Measurements from ENCODE around the gene CTNNB1.

GRCh38 chr3:41286305-41286704 is 87.0 kb downstream of the CTNNB1 start:
- TF ChIP-seq POLR2A (IDR thresholded peaks at IDR 0.05; ENCODE audit: low read depth, low read length) (no peak), CTCF (conservative IDR thresholded peaks at IDR 0.05; ENCODE audit: low read depth, low read length) (no peak), RCOR1 (IDR thresholded peaks at IDR 0.05; ENCODE audit: insufficient replicate concordance, low read length) (no peak), USF2 (IDR thresholded peaks at IDR 0.05; ENCODE audit: low read depth, low read length) (no peak), FOS (IDR thresholded peaks at IDR 0.05; ENCODE audit: low read depth, low read length) (no peak), BHLHE40 (IDR thresholded peaks at IDR 0.05; ENCODE audit: low read depth, low read length) (no peak), ELK1 (IDR thresholded peaks at IDR 0.05; ENCODE audit: borderline replicate concordance, low read depth, low read length) (no peak), NFE2L2 (IDR thresholded peaks at IDR 0.05; ENCODE audit: low read depth, low read length) (no peak), SMC3 (IDR thresholded peaks at IDR 0.05; ENCODE audit: low read depth, low read length) (no peak), CEBPB (IDR thresholded peaks at IDR 0.05; ENCODE audit: low read depth, low read length) (no peak), CHD1 (IDR thresholded peaks at IDR 0.05; ENCODE audit: low read depth, low read length) (no peak), MAZ (IDR thresholded peaks at IDR 0.05; ENCODE audit: borderline replicate concordance, low read depth, low read length) (no peak), RFX5 (IDR thresholded peaks at IDR 0.05; ENCODE audit: low read depth, low read length) (no peak)
